Panc1 (cell line): ENCODE results near the gene CA10.

ENCODE experiments used
- CTCF ChIP-seq: fragments of 450-650 bp; IDR thresholded peaks from 2 replicates; pipeline ENCODE4 v1.5.1; 2017; ENCODE audit warnings: mild to moderate bottlenecking
- POLR2AphosphoS5 ChIP-seq: IDR thresholded peaks from 2 replicates; pipeline ENCODE4 v1.6.1; 2012; ENCODE audit warnings: mild to moderate bottlenecking, low read depth, low read length, moderate library complexity
- REST ChIP-seq, 2 experiments: IDR thresholded peaks; 2 replicates each; pipeline ENCODE4 v1.6.1; 2011 to 2012; ENCODE audit warnings: low read depth in 2 of 2, control low read depth in 1 of 2, low read length in 1 of 2, mild to moderate bottlenecking in 1 of 2, moderate library complexity in 1 of 2; ENCODE audit not compliant: insufficient read depth in 1 of 2
- SIN3A ChIP-seq: IDR thresholded peaks from 2 replicates; pipeline ENCODE4 v1.6.1; 2012; ENCODE audit warnings: low read depth, mild to moderate bottlenecking, low read length, moderate library complexity, borderline replicate concordance; ENCODE audit not compliant: insufficient read depth

GRCh38 chr17:52148288-52148968 is 10.1 kb downstream of the CA10 start:
- TF ChIP-seq CTCF (no peak), SIN3A (no peak), POLR2AphosphoS5 (no peak), REST (IDR thresholded peaks at IDR 0.05; ENCODE audit: insufficient read depth in 1 of 2, low read depth in 2 of 2, low read length in 1 of 2) (no peak)
